ENCODE results near the gene C12orf57. TPM values are rescaled to one million over a fixed set of nuclear protein-coding genes. Genes with fewer than 3 reads are reported as not detected.

Gene C12orf57
- total RNA-seq, 2 donors from 2014 or later, result 114 to 206 TPM

GRCh38 chr12:6974180-6974579, 30.4 kb downstream of the C12orf57 start:
- Histone ChIP-seq H3K36me3 (peaks cover 19% of the 10 kb centered on the region), H3K4me3 (no peak overlapping the region), H3K9ac (ENCODE audit: low read depth in 2 of 2, low read length in 2 of 2) (no peak overlapping the region), H3K27me3 (no peaks in the 10 kb centered on the region), H3K4me1 (peaks cover 8% of the 10 kb centered on the region), H3K9me3 (no peaks in the 10 kb centered on the region), H3K27ac (no peak overlapping the region)
- TF ChIP-seq CTCF (IDR thresholded peaks at IDR 0.05), result no peak
- DNase-seq, result no peak
- intact Hi-C loops (cut with DNase I), result no loop called here

GRCh38 chr12:6975297-6976032, 31.6 kb downstream of the C12orf57 start:
- no peak for DNase-seq
- H3K36me3 ChIP-seq, result peaks cover 19% of the 10 kb centered on the region

GRCh38 chr12:6977653-6978052, 33.8 kb downstream of the C12orf57 start:
- H3K27ac ChIP-seq, result no peak overlapping the region

More at GRCh38 chr12:6975297-6976032, 31.6 kb downstream of the C12orf57 start:
- H3K27me3 ChIP-seq, result no peaks in the 10 kb centered on the region
- H3K27ac ChIP-seq, result no peak overlapping the region
- H3K9me3 ChIP-seq, result no peaks in the 10 kb centered on the region
- intact Hi-C loops (cut with DNase I), result loop anchor here (5.0 kb wide), 1 partner anchor 37 kb away; no protein-coding TSS in a partner anchor
- no peak overlapping the region for H3K4me3 ChIP-seq
- peaks cover 4% of the 10 kb centered on the region for H3K4me1 ChIP-seq
- no peak overlapping the region for H3K9ac ChIP-seq (ENCODE audit: low read depth in 2 of 2, low read length in 2 of 2)
- TF ChIP-seq CTCF (IDR thresholded peaks at IDR 0.05), result no peak

GRCh38 chr12:6978188-6978587, 34.4 kb downstream of the C12orf57 start:
- no peak for TF ChIP-seq CTCF (IDR thresholded peaks at IDR 0.05)
- H3K27me3 ChIP-seq, result no peaks in the 10 kb centered on the region
- intact Hi-C loops (cut with DNase I), result loop anchor here (5.0 kb wide), 1 partner anchor 34 kb away; no protein-coding TSS in a partner anchor
- peaks cover 29% of the 10 kb centered on the region for H3K36me3 ChIP-seq
- no peak overlapping the region for H3K4me3 ChIP-seq
- H3K4me1 ChIP-seq, result no peaks in the 10 kb centered on the region
- H3K27ac ChIP-seq, result no peak overlapping the region
- DNase-seq, result no peak
- H3K9me3 ChIP-seq, result no peaks in the 10 kb centered on the region
- H3K9ac ChIP-seq (ENCODE audit: low read depth in 2 of 2, low read length in 2 of 2), result no peak overlapping the region

More at GRCh38 chr12:6977653-6978052, 33.8 kb downstream of the C12orf57 start:
- H3K27me3 ChIP-seq, result no peaks in the 10 kb centered on the region
- DNase-seq, result no peak
- no peaks in the 10 kb centered on the region for H3K9me3 ChIP-seq
- H3K4me1 ChIP-seq, result no peaks in the 10 kb centered on the region
- intact Hi-C loops (cut with DNase I), result loop anchor here (5.0 kb wide), 1 partner anchor 35 kb away; no protein-coding TSS in a partner anchor
- TF ChIP-seq CTCF (IDR thresholded peaks at IDR 0.05), result no peak
- no peak overlapping the region for H3K4me3 ChIP-seq
- H3K9ac ChIP-seq (ENCODE audit: low read depth in 2 of 2, low read length in 2 of 2), result no peak overlapping the region
- H3K36me3 ChIP-seq, result peaks cover 29% of the 10 kb centered on the region

- no peaks in the 10 kb centered on the region for H3K27me3 ChIP-seq
- no peak for DNase-seq
- H3K9ac ChIP-seq (ENCODE audit: low read depth in 2 of 2, low read length in 2 of 2), result no peak overlapping the region
- no peaks in the 10 kb centered on the region for H3K9me3 ChIP-seq
- H3K4me1 ChIP-seq, result no peaks in the 10 kb centered on the region
- H3K36me3 ChIP-seq, result peaks cover 29% of the 10 kb centered on the region
- intact Hi-C loops (cut with DNase I), result loop anchor here (5.0 kb wide), 1 partner anchor 34 kb away; no protein-coding TSS in a partner anchor
- no peak for TF ChIP-seq CTCF (IDR thresholded peaks at IDR 0.05)
- H3K27ac ChIP-seq, result no peak overlapping the region
- no peak overlapping the region for H3K4me3 ChIP-seq
These were observed 34.8 kb downstream of the C12orf57 start for GRCh38 chr12:6978611-6979011.

Data from colonic mucosa (tissue), 4 donors.